Suppressor macrophage treated with lipopolysaccharide for 1 hour (primary cell): ENCODE data around the gene CFAP92.

ENCODE experiments used
- DNase-seq, 3 donors: peaks; one replicate each; pipeline ENCODE4 v3.0.0-alpha.2; 2020 to 2022

Gene CFAP92

DNA sequence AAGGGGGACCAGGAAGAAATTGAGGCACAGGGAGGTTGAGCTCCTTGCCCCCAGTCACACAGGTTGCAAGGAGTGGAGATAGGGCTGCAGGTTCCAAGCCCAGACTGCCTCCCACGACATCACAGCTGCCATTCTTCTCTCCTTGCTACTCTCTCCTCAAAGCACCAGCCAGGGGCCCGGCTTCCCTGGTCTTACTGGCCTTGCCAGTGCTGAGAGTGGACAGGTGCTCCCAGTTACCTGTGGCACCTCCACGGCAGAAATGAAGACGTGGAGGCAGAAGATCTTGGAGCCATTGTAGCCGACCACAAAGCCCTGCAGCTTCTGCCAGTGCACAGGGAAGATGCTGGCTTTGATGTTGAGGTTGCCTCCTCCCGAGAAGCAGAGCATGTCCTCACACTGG, 132.4 kb downstream of the CFAP92 start:
- no peak for DNase-seq
